Dedifferentiated amniotic fluid mesenchymal stem cell (primary cell): ENCODE data around the gene RANBP3.

Source experiments
- DNase-seq: peaks from one replicate; pipeline ENCODE4 v3.0.0-alpha.2; 2016; ENCODE audit errors: extremely low spot score

The RANBP3 gene

DNA sequence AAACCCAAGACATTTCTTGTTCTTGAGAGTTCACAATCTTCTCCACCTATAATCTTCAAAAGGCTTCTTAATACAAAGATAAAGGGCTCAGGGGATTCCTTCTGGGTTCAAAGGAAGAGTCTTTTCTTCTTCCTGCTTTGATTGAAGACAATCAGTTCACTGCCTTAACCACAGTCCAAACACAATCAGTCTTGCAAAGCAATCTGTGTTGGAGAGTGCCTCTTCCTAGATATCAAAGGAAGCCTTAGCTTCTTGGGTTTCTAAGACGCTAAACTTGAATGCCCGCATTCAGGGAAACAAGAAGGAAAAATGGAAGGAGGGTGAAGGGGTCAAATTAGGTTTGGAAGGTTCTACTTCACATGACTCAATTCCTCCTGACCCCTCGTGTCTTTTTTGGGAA is 27.2 kb downstream of the RANBP3 start:
- DNase-seq, result no peak

DNA sequence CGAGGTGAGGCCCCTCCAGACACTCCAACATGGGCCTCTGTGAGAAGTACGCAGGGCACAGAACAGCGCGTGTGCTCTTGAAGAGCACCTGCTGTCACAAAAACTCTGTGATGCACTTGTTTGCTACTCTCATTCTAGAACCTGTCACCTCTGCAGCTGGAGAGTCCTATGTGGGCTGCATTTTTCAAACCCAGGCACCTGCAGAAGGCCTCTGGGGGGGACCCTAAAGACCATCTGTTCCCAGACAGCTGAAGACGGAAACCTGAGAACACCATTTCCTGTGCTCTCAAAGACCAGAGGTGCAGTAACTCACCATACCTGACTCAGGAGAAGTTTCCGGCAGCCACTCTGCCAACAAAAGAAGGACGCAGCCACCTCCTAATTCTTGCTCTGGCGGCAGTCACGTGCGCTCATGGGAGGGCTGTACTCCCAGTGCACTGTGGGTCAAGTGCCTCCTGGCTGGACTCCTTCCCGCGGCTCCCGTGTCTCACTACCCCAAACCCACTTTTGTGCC is 28.1 kb downstream of the RANBP3 start:
- DNase-seq, result no peak

DNA sequence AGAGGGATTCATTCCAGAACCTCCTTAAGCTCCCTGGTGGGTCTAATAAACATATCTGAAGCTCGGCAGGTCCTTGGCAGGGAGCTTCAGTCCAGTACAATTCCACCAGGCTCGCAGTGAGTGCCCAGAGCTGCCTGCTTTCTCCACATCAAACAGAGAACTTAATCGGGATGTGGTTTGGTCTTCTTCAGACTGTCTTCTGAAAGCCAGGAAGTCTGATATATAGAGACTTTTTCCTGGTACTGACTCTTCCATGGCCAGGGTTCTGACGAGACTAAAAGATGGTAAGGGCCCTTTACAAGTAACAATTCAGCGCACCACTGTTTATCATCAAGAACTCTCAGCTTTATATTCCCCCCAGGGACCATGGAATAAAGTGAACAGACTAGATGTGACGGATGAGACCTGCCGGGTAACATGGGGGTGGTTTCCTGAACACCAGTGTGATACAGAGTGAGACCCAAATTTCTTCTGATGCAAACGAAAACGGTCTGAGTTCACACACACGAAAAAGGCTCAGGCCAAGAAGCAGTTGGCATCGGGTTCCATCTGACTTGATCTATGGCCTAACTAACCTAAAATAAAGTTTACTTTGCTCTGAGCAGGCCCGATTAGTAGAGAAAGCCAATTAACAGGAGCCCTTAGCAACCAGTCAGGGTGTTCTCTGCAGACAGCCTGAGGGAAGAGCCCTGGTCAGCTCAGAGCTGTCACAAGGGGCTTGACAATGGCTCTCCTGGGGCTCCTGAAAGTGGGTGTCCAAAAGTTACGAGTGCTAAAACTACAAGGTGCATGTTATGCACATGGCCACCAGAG is 29.0 kb downstream of the RANBP3 start:
- no peak for DNase-seq

DNA sequence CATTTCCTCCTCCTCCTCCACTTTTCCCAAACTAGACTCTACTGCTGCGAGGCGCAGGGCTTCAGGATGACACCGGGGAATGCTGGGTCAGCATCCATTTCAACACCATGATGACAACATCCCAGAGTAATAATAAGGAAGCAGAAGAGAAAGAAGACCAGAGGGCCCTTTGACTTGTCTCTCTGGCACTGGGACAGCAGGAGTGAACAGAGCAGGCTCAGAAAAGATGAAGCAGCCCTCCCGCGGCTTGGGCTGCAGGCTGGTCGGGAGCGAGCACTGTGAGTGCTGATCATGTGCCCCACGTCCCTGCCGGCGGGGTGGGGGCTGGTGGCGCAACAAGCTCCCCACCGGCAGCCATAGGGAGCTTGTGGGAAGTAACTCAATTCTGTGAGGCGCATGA is 30.5 kb downstream of the RANBP3 start:
- no peak for DNase-seq

DNA sequence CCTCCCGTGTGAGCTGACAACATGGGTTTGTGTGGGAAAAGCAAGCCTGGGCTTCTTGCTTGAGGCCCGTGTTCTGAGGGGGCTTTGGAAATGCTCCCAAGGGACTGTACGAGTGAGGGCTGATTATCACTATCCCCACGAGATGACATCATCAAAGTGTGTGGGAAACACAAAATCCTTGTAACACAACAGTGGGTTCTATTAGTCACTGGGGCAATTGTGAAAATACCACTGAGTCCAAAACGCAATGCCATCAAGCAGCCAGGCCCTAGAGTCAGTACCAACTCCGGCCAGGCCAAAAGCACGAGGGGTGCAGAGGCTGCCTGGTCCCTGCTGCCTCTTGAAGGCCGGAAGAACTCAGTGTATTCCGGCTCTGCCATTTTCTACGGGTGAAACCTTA is 34.3 kb downstream of the RANBP3 start:
- DNase-seq, result no peak

DNA sequence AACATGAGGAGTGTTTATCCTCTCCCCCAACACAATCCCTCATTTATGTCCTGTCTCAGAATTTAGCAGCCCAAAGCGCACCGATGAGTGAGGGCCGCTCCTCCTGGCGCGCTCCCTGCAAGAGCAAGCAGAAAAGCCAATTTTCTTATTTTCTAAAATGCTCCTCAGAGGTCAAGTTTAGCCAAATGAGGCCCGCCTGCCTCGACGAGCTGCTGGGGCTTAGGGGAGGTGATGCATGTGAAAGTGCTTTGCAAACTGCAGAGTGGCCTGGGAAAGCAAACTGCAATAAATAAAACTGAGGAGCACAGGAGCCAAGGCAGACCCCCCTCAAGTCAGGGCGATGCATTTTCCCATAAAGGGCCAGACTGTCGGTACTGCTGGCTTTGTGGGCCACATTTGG is 34.9 kb downstream of the RANBP3 start:
- no peak for DNase-seq

DNA sequence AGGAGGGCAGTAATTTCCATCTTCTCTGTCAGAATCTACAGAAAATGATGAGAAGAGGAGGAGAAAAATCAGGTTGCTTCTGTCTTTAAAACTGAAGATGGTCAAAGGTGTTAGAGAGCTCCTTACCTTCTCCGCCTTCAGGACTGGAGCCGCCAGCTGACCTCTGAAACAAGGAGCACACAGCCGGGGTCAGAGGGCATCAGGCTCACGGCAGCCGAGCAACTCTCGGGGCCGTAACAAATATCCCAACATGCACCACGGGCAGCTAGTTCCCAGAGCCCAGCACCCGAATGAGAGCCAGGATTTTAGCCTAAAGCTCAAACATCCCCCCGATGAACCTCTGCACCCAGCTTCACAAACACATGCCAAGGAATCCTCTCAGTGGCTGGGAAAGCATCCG is 36.3 kb downstream of the RANBP3 start:
- DNase-seq, result no peak

DNA sequence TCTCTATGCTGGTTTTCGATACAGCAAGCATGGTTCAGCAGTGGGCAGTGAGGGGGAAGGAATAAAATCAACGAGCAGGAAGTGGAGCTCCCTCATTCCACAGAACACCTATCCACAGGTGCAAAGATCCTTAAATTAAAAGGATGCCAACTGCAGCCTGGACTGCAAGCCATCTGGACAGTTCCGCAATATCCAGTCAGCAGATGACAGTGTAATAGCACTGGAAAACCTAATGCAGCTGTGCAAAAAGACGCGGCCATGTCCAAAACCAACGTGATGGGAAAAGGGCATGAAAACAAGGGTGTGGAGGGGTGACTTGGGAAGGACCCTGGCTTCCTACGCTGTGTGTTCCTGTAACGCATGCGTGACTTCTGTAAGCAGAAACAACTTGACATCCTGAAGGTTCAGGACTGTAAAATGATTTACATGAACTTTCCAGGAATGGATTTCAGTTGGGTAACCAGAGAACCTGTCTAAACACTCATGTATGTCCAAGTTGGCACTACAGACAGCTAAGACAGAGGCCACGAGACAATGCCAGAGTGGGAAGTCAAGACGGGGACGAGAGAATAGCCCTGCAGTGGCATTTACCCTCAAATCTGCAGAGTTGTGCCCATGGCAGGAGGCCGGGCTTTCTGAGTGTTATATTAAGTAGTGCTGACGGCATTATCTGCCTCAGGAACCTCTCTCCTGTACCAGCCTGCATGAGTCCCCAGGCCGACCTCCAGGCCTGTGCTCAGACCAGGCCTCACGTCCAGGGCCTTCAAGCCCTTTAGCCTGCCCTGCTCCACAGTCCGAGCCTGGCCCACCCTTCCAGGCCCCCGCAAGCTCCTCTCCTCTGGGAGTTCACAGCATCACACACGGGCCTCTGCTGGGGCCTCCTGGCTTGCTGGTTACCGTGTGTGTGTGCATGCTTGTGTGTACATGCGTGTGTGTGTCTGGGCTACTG is 37.4 kb downstream of the RANBP3 start:
- DNase-seq, result no peak

DNA sequence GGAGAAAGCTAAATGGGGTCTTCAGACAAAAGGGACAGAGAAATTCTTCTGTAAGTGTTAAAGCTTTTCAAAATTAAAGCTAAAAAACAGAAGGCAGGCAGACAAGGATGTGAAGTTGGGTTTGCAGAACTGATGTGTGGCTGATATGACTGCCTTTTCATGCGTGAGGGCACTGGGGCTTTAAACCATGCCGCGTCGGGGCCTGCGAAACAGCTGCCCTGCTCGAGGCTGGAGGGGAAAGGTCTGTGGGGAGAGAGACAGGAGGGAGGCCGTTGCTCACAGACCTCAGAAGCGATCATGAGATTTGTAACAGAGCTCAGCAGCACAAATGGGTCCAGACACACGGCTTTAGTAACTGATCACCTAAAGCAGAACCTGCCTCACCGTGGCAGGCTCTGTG is 40.4 kb downstream of the RANBP3 start:
- DNase-seq, result no peak

DNA sequence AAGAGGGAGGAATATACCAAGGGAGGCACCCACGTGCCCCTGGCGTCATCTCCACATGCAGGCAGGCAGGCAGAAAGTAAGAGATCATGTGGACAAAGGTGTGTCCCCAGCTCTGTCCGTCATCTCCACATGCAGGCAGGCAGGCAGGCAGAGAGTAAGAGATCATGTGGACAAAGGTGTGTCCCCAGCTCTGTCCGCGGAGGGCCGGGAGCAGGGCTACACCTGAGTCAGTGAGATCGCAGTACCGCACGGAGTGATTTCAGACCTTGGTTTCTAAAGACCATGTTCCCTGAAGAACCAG is 41.7 kb downstream of the RANBP3 start:
- DNase-seq, result no peak

DNA sequence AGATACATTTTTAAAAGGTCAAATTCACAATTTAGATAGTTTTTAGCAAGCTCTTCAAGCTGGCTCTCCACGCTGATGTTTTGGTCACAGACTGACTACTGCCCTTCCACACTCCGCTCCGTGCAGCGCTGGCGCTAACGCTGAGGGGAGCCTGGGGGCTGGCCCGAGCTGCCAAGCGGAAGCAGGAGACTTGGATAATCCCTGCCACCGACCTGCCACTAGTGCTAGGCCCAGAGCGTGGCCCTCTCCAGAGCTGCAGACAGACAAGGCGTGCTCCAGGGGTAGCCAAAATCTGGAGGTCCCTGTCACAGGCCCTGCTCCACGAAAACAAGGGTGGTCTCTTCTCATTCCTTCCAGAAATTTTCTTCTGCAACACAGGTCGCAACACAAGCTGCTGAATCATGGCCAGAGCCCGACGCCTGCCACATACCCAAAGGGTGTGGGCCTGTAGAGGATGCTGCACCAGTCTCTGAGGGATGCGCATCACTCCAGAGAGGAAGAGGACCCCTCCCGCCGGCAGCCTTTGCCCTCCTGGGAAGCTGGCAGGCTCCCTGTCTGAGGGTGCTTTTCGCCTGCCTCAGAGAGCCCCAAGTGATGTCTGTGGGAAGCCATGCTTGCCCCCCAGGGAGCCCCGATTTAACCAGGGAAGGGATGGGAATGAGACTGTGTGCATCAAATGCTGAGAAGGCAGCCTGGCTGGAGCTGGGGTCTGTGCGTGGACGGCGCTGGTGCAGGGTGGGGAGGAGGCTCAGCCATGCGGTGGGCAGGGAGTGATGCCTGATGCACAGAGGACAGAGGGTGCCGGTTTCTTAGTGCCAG is 42.3 kb downstream of the RANBP3 start:
- no peak for DNase-seq

DNA sequence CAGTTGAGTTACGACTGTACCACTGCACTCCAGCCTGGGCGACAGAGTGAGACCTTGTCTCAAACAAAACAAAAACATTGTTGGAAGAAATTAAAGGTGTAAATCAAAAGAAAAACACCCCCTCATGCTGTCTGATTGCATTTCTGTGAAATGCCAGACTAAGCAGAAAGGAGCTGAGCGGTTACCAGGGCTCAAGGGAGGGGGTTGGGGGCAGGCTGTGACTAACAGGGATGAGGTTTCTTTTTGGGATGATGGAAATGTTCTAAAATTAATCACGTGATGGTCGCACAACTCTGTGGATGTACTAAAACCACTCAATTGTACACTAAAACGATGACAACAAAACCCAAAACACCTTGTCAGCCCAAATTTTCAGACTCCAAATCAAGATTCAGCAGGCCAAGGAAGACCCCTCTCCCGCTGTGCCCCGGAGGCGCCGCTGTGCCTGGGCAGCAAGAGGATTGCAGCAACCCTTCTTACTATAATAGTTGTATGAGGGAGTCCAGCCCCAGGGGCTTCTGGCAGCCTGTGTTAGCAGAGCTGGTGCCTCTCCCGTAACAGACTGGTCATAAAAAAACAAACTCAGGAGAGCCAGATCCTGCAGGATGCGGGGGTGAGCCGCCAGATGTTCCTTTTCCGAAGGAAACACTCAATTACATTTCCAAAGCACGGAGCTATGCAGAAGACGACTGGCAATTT is 43.0 kb downstream of the RANBP3 start:
- peak; percentile 69 for DNase-seq

DNA sequence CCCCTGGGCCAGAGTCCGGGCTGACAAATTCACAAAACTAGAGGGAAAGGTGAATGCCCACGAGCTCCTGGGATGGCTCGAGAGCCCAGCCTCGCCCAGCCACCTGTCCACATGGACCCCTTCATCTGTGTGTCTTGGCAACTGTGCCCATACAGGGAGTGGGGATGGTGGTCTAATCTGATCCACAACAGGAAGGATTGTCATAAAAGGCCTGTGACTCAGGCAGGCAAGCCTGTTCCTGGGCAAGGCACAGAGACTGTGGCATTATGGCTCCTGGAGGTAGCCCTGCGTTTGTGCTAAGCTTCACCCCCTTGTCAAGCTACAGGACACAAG is 43.9 kb downstream of the RANBP3 start:
- no peak for DNase-seq

DNA sequence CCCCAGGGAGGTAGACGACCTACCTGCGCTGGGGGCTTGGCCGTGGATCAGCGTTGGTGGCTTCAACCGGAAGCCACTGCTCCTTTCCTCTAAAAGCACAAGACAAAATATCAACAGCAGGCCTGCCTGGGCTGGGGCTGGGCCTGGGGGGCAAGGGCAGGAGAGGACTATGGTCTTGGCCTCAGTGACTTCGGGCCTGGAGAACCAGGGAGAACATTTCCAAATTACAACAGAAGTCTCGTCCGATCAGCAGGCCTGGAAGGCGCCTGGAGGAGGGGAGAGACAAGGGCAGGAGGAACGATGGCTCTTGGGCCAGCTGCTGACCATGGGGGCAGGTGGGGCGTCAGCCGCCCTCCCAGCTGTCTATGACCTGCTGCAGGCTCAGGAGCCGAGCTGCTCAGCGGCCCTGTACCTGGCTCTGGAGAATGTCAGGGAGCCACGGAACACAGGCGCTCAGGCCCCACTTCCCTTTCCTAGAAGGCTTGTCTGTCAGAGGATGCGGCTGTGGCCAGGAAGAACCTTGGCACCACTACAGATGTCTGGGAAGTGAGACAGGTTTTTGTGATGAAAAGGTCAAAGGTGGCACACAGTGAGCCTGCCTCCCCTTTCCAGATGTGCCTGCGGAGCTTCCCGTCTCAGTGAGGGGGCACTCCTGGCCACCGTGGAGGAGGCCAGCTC is 44.4 kb downstream of the RANBP3 start:
- no peak for DNase-seq

DNA sequence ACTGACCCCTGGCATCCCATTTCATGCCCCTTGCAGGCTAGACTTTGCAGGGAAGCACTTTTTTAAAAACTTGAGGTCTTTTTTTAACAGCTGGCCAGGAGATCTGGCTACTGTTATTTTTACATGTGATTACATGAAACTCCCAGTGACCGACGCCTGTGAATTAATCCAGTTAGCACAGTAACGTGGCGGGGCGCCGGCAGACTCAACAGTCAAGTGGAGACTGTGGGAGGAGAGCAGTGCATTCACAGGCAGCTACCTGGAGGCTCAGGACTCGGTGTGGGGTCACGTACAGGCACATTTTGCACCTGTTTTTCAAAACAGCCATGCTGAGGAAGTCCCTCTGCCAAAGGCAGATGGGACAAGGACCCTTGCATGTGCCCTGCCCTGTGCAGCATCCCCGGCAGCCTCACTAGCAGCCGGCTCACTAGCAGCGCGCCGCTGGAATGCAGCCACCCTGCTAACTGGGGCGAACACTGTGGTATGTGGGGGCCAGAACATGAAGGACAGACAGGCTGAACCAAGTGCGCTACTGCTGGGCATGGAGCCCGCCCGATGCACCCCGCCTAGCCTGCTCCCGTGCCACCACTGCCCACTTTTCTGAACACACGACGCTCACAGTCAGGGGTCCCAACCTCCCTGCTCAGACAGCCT is 45.2 kb downstream of the RANBP3 start:
- no peak for DNase-seq

DNA sequence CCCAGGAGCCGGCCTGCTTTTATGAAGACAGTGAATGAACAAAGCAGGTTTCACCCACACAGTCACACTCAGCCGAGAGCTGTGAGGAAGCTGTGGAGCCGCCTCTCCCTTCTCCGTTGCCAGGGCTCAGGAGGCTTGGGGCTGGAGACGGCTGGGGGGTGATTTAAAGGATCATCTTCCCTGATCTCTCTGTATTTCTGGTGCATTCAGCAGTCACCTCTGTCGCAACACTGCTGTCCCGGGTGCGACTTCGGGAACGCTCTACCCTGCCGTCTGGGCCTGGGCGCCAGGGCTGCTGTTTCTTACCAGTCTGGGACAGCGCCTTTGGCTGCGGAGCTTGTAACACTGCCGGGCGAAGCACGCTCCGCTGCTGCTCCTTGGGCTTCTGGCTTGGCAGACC is 45.8 kb downstream of the RANBP3 start:
- no peak for DNase-seq

DNA sequence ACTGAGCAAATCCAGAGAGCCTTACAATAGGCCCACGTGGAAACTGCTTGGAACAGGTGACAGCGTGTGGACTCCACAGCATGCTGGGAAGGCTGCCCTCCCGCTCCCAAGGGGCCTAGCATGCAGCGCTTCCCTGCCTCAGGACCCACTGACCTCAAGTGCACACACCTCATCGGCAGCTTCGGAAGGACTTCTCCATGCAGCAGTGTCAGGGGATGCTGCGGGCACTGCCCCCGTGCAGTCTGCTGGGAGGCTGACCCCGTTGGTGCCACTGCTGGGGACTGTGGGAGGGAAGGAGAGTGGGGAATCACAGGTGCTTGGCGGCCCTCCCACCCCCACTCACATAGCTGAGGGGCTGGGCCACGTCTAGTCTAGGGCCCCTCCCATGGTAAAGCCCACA is 46.7 kb downstream of the RANBP3 start:
- DNase-seq, result no peak

DNA sequence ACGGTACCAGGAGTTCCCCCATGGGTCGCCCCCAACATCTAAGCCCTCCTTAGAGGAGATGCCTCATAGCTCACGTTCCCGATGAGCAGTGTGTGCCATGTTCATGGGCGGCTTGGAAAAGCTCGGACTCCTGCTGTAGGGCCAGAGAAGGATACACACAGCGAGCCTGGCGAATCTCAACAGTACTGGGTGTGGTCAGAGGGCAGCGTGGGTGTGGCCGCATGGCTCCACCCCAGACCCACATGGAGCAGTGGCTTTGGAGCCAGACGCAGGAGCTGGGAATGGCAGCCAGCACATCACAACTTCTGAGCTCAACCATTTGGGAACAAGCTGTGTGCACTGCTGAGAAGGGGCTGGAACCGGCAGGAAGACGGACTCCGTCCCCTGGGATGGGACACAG is 48.3 kb downstream of the RANBP3 start:
- DNase-seq, result no peak

DNA sequence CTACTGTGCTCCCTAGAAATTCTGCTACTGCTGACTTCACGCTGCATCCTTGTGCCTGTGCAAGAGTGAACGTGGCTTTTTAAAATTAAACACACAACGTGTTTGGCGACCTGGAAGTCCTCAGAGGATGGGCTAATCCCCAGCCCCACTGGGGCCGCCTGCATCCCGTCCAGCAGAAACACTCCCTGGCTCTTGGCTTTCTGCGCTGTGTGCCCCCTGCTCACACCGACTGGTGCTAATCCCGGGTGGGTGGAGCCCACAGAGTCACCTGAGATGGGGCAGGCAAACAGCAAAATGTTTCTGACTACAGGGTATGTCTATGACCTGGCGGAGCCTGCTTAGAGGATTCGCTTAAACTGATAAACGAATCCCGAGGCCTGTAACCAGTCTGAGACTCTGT is 48.8 kb downstream of the RANBP3 start:
- DNase-seq, result no peak

DNA sequence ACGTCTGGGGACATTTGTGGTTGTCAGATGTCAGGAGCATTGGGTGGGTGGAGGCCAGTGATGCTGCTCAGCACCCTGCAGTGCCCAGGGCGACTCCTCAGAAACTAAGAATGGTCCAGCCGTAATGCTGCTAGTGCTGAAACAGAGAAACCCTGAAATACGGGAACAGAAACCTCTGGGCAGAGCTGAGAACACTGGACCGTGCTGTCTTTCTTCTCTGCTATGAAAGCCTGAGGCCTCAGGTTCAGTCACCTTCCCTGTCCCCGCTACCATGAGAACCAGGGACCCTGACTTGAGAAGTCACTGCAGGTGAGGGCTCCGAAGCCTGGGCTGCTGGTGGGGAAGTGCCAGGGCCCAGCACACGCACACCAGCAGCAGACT is 50.5 kb downstream of the RANBP3 start:
- DNase-seq, result no peak
